Measurements from ENCODE around the gene OLFM1. TPM values are rescaled to one million over a fixed set of nuclear protein-coding genes. Genes with fewer than 3 reads are reported as not detected.
A peak's percentile ranks its signal among the peaks of the same experiment; 100 is the strongest.
"Not testable (repeated sequence)": the region's sequence is repeated elsewhere in the genome, so short reads cannot be mapped to it uniquely, and the experiment has no call there.

The OLFM1 gene
- total RNA-seq, 5 donors from 2014 or later (not counting 1 experiment from before 2014, with no cell fraction given), result 0.16 TPM; not detected in 4

GRCh38 chr9:135108831-135109510, 21.5 kb downstream of the OLFM1 start:
- Histone ChIP-seq H3K4me3 (ENCODE audit: control insufficient read depth in 1 of 2, extremely low read depth in 1 of 2, low read length in 1 of 2) (no peak overlapping the region), H3K27me3 (replicated peaks in 1 of 2; ENCODE audit: control insufficient read depth in 2 of 2, extremely low read depth in 1 of 2, insufficient read depth in 2 of 2, low read length in 1 of 2) (peaks cover 2 to 78% of the 10 kb centered on the region in 2 experiments), H3K9me3 (no peaks in the 10 kb centered on the region), H3K27ac (ENCODE audit: low read length) (no peak overlapping the region), H3K4me1 (ENCODE audit: control insufficient read depth in 1 of 2, extremely low read depth in 1 of 2, insufficient read depth in 2 of 2, low read length in 2 of 2) (no peaks in the 10 kb centered on the region), H3K36me3 (ENCODE audit: control insufficient read depth in 2 of 2, extremely low read depth in 1 of 2, insufficient read depth in 1 of 2, low read length in 1 of 2) (no peaks in the 10 kb centered on the region)
- DNase-seq (no peak), ATAC-seq (replicated peaks in 1 of 4) (no peak)
- POLR2A ChIA-PET, result no interaction called here
- H3K4me3 Mint-ChIP-seq, result no peak overlapping the region
- H3K27ac Mint-ChIP-seq, result no peak overlapping the region
- CTCF ChIA-PET, result no interaction called here
- H3K27me3 Mint-ChIP-seq, result peaks cover 23 to 54% of the 10 kb centered on the region in 2 donors
- WGBS (ENCODE audit: insufficient coverage), result 37% methylated on average over 15 of the region's 15 CpGs
- peaks cover 0 to 9% (median 5%) of the 10 kb centered on the region in 3 donors for H3K4me1 Mint-ChIP-seq
- no peaks in the 10 kb centered on the region for H3K9me3 Mint-ChIP-seq
- H3K36me3 Mint-ChIP-seq, result no peaks in the 10 kb centered on the region

GRCh38 chr9:135109650-135110049, 22.2 kb downstream of the OLFM1 start:
- ChIA-PET POLR2A (no interaction called here), CTCF (no interaction called here)
- H3K4me1 Mint-ChIP-seq, result peaks cover 0 to 9% (median 5%) of the 10 kb centered on the region in 3 donors
- ATAC-seq (replicated peaks in 1 of 4), result no peak
- peaks cover 22 to 53% of the 10 kb centered on the region in 2 donors for H3K27me3 Mint-ChIP-seq
- no peak for DNase-seq
- Histone ChIP-seq H3K27me3 (replicated peaks in 1 of 2; ENCODE audit: control insufficient read depth in 2 of 2, extremely low read depth in 1 of 2, insufficient read depth in 2 of 2, low read length in 1 of 2) (peaks cover 2 to 76% of the 10 kb centered on the region in 2 experiments), H3K4me3 (ENCODE audit: control insufficient read depth in 1 of 2, extremely low read depth in 1 of 2, low read length in 1 of 2) (no peak overlapping the region), H3K9me3 (no peaks in the 10 kb centered on the region), H3K27ac (ENCODE audit: low read length) (no peak overlapping the region), H3K4me1 (ENCODE audit: control insufficient read depth in 1 of 2, extremely low read depth in 1 of 2, insufficient read depth in 2 of 2, low read length in 2 of 2) (no peaks in the 10 kb centered on the region), H3K36me3 (ENCODE audit: control insufficient read depth in 2 of 2, extremely low read depth in 1 of 2, insufficient read depth in 1 of 2, low read length in 1 of 2) (no peaks in the 10 kb centered on the region)
- WGBS (ENCODE audit: insufficient coverage), result 63% methylated on average over 7 of the region's 8 CpGs
- H3K36me3 Mint-ChIP-seq, result no peaks in the 10 kb centered on the region
- H3K27ac Mint-ChIP-seq, result peak overlapping the region in 1 of 2 donors; percentile 57
- no peaks in the 10 kb centered on the region for H3K9me3 Mint-ChIP-seq
- H3K4me3 Mint-ChIP-seq, result no peak overlapping the region

DNA sequence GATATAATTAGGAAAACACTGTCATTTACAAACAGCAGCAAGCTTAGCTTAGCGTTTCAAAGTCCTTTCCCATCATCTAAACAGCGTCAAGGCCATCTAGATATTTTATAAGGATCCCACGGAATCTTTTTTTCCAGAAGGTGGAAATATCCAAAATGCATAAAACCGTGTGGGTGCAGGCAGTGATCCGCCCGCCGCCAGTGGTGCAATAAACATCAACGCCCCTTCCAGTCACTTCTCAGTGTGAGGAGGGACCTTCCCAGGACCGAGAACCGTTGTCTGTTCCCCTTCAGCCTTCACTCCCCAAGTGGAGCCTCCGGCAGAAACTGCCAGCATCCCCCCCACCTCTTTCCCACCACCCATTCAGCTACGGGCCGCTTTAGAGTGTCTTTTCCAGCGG, 22.9 kb downstream of the OLFM1 start:
- DNase-seq (no peak), ATAC-seq (replicated peaks in 1 of 4) (no peak)
- Histone ChIP-seq H3K4me1 (ENCODE audit: control insufficient read depth in 1 of 2, extremely low read depth in 1 of 2, insufficient read depth in 2 of 2, low read length in 2 of 2) (no peaks in the 10 kb centered on the region), H3K4me3 (ENCODE audit: control insufficient read depth in 1 of 2, extremely low read depth in 1 of 2, low read length in 1 of 2) (no peak overlapping the region), H3K9me3 (no peaks in the 10 kb centered on the region), H3K27ac (ENCODE audit: low read length) (no peak overlapping the region), H3K27me3 (replicated peaks in 1 of 2; ENCODE audit: control insufficient read depth in 2 of 2, extremely low read depth in 1 of 2, insufficient read depth in 2 of 2, low read length in 1 of 2) (peaks cover 2 to 70% of the 10 kb centered on the region in 2 experiments), H3K36me3 (ENCODE audit: control insufficient read depth in 2 of 2, extremely low read depth in 1 of 2, insufficient read depth in 1 of 2, low read length in 1 of 2) (no peaks in the 10 kb centered on the region)
- no peaks in the 10 kb centered on the region for H3K36me3 Mint-ChIP-seq
- H3K4me1 Mint-ChIP-seq, result peaks cover 0 to 9% (median 5%) of the 10 kb centered on the region in 3 donors
- peaks cover 19 to 49% of the 10 kb centered on the region in 2 donors for H3K27me3 Mint-ChIP-seq
- no peak overlapping the region for H3K27ac Mint-ChIP-seq
- H3K4me3 Mint-ChIP-seq, result no peak overlapping the region
- ChIA-PET CTCF (no interaction called here), POLR2A (no interaction called here)
- 42% methylated on average over 8 of the region's 14 CpGs for WGBS (ENCODE audit: insufficient coverage)
- H3K9me3 Mint-ChIP-seq, result no peaks in the 10 kb centered on the region

- POLR2A ChIA-PET, CTCF ChIA-PET: not testable (repeated sequence)
- 71% methylated on average over 7 of the region's 12 CpGs for WGBS (ENCODE audit: insufficient coverage)
Observed at GRCh38 chr9:135111600-135111999, 24.1 kb downstream of the OLFM1 start.

GRCh38 chr9:135116371-135116770, 28.9 kb downstream of the OLFM1 start:
- 81% methylated on average over 2 of the region's 4 CpGs for WGBS (ENCODE audit: insufficient coverage)
- H3K27me3 ChIP-seq (replicated peaks in 1 of 2; ENCODE audit: control insufficient read depth in 2 of 2, extremely low read depth in 1 of 2, insufficient read depth in 2 of 2, low read length in 1 of 2), result peaks cover 0 to 15% of the 10 kb centered on the region in 2 experiments
- H3K36me3 Mint-ChIP-seq, result no peaks in the 10 kb centered on the region
- H3K9me3 ChIP-seq, result no peaks in the 10 kb centered on the region
- H3K4me3 ChIP-seq (ENCODE audit: control insufficient read depth in 1 of 2, extremely low read depth in 1 of 2, low read length in 1 of 2), result no peak overlapping the region
- no peaks in the 10 kb centered on the region for H3K4me1 ChIP-seq (ENCODE audit: control insufficient read depth in 1 of 2, extremely low read depth in 1 of 2, insufficient read depth in 2 of 2, low read length in 2 of 2)
- H3K9me3 Mint-ChIP-seq, result peaks cover 0 to 5% (median 0%) of the 10 kb centered on the region in 3 donors
- H3K36me3 ChIP-seq (ENCODE audit: control insufficient read depth in 2 of 2, extremely low read depth in 1 of 2, insufficient read depth in 1 of 2, low read length in 1 of 2), result no peaks in the 10 kb centered on the region
- CTCF ChIA-PET, result no interaction called here
- POLR2A ChIA-PET, result no interaction called here
- H3K4me1 Mint-ChIP-seq, result no peaks in the 10 kb centered on the region
- peaks cover 5 to 9% of the 10 kb centered on the region in 2 donors for H3K27me3 Mint-ChIP-seq
- DNase-seq (no peak), ATAC-seq (replicated peaks in 1 of 4) (no peak)
- H3K27ac ChIP-seq (ENCODE audit: low read length), result no peak overlapping the region
- H3K27ac Mint-ChIP-seq, result no peak overlapping the region
- H3K4me3 Mint-ChIP-seq, result no peak overlapping the region

More at GRCh38 chr9:135111600-135111999, 24.1 kb downstream of the OLFM1 start:
- not testable (repeated sequence) for H3K4me1 Mint-ChIP-seq; H3K4me3 ChIP-seq (ENCODE audit: control insufficient read depth in 1 of 2, extremely low read depth in 1 of 2, low read length in 1 of 2); DNase-seq; H3K9me3 ChIP-seq; H3K27ac ChIP-seq (ENCODE audit: low read length); H3K27ac Mint-ChIP-seq; H3K9me3 Mint-ChIP-seq; H3K36me3 ChIP-seq (ENCODE audit: control insufficient read depth in 2 of 2, extremely low read depth in 1 of 2, insufficient read depth in 1 of 2, low read length in 1 of 2); H3K36me3 Mint-ChIP-seq; H3K4me3 Mint-ChIP-seq; ATAC-seq (replicated peaks in 1 of 4); H3K4me1 ChIP-seq (ENCODE audit: control insufficient read depth in 1 of 2, extremely low read depth in 1 of 2, insufficient read depth in 2 of 2, low read length in 2 of 2)
- H3K27me3 ChIP-seq (replicated peaks in 1 of 2; ENCODE audit: control insufficient read depth in 2 of 2, extremely low read depth in 1 of 2, insufficient read depth in 2 of 2, low read length in 1 of 2), result peaks cover 2 to 58% of the 10 kb centered on the region in 2 experiments
- H3K27me3 Mint-ChIP-seq, result peaks cover 19 to 44% of the 10 kb centered on the region in 2 donors

- ATAC-seq (replicated peaks in 1 of 4) (no peak), DNase-seq (no peak)
- CTCF ChIA-PET, result no interaction called here
- H3K9me3 Mint-ChIP-seq, result peaks cover 0 to 5% (median 0%) of the 10 kb centered on the region in 3 donors
- WGBS (ENCODE audit: insufficient coverage), result 97% methylated on average over 3 of the region's 9 CpGs
- Histone ChIP-seq H3K27ac (ENCODE audit: low read length) (no peak overlapping the region), H3K4me3 (ENCODE audit: control insufficient read depth in 1 of 2, extremely low read depth in 1 of 2, low read length in 1 of 2) (no peak overlapping the region), H3K4me1 (ENCODE audit: control insufficient read depth in 1 of 2, extremely low read depth in 1 of 2, insufficient read depth in 2 of 2, low read length in 2 of 2) (no peaks in the 10 kb centered on the region), H3K27me3 (replicated peaks in 1 of 2; ENCODE audit: control insufficient read depth in 2 of 2, extremely low read depth in 1 of 2, insufficient read depth in 2 of 2, low read length in 1 of 2) (peaks cover 0 to 16% of the 10 kb centered on the region in 2 experiments), H3K36me3 (ENCODE audit: control insufficient read depth in 2 of 2, extremely low read depth in 1 of 2, insufficient read depth in 1 of 2, low read length in 1 of 2) (no peaks in the 10 kb centered on the region), H3K9me3 (no peaks in the 10 kb centered on the region)
- H3K27me3 Mint-ChIP-seq, result peaks cover 5 to 7% of the 10 kb centered on the region in 2 donors
- H3K27ac Mint-ChIP-seq, result no peak overlapping the region
- H3K36me3 Mint-ChIP-seq, result no peaks in the 10 kb centered on the region
- POLR2A ChIA-PET, result no interaction called here
- no peaks in the 10 kb centered on the region for H3K4me1 Mint-ChIP-seq
- H3K4me3 Mint-ChIP-seq, result no peak overlapping the region
Observed at GRCh38 chr9:135116881-135117280, 29.4 kb downstream of the OLFM1 start.
